ENCODE results near the gene WDPCP. TPM values are rescaled to one million over a fixed set of nuclear protein-coding genes. Genes with fewer than 3 reads are reported as not detected.

WDPCP gene
- 22.8 and 31.4 TPM in 2 replicates for total RNA-seq
- total RNA-seq (2013) = 13.3 TPM
- polyA plus RNA-seq = 5.6 and 7.0 TPM in 2 replicates
- polyA minus RNA-seq = 17.7 and 20.7 TPM in 2 replicates

- Histone ChIP-seq H3K27ac (ENCODE audit: low read length in 2 of 2) (peak within 1 kb of the TSS; percentile 93 to 94), H4K20me1 (ENCODE audit: control insufficient read depth, insufficient read depth, low read length, poor library complexity, severe bottlenecking) (peaks cover 3% of the 10 kb centered on the region), H3K27me3 (replicated peaks in 1 of 4; ENCODE audit: control extremely low read depth in 1 of 4, control insufficient read depth in 3 of 4, insufficient read depth in 4 of 4, low read length in 3 of 4) (no peaks in the 10 kb centered on the region), H3K36me3 (replicated peaks in 1 of 2; ENCODE audit: control extremely low read depth in 1 of 2, control insufficient read depth in 1 of 2, extremely low read depth in 1 of 2, insufficient read depth in 2 of 2, low read length in 1 of 2) (peaks cover 0 to 3% of the 10 kb centered on the region in 2 experiments), H3K9me3 (ENCODE audit: control extremely low read depth in 1 of 3, control insufficient read depth in 2 of 3, insufficient read depth in 1 of 3, low read length in 2 of 3) (no peaks in the 10 kb centered on the region), H3K9ac (ENCODE audit: low read length) (peak within 1 kb of the TSS; percentile 96), H3K4me1 (ENCODE audit: control insufficient read depth in 2 of 2, insufficient read depth in 2 of 2, low read length in 2 of 2) (peaks cover 14 to 19% of the 10 kb centered on the region in 2 donors), H3K4me3 (ENCODE audit: control extremely low read depth in 1 of 5, extremely low read depth in 1 of 5, insufficient read depth in 1 of 5, low read depth in 2 of 5, low read length in 4 of 5) (peak within 1 kb of the TSS; percentile 93 to 98 (median 94)), H2AFZ (ENCODE audit: insufficient read depth, low read depth, low read length, poor library complexity, severe bottlenecking) (peak within 1 kb of the TSS; percentile 98), H3K79me2 (ENCODE audit: control insufficient read depth, insufficient read depth, low read length) (peaks cover 62% of the 10 kb centered on the region), H3K4me2 (replicated peaks; ENCODE audit: low read depth, low read length, poor library complexity, severe bottlenecking) (peak within 1 kb of the TSS; percentile 92)
- ChIA-PET CTCF (interaction anchor here (0.9 to 1.3 kb wide), 3 partner anchors 11 to 269 kb away, joined by 3 to 6 read pairs (median 4); partner anchors contain the start of gene UGP2), POLR2A (interaction anchor here (0.6 to 2.2 kb wide), 3 partner anchors 252 to 1541 kb away, joined by 3 to 14 read pairs (median 6); partner anchors contain the start of genes EHBP1, RAB1A and UGP2)
- Mint-ChIP-seq H3K4me3 (peak within 1 kb of the TSS; percentile 91), H3K9me3 (ENCODE audit: insufficient read depth) (no peaks in the 10 kb centered on the region), H3K27ac (peak within 1 kb of the TSS; percentile 93), H3K27me3 (no peaks in the 10 kb centered on the region), H3K4me1 (peaks cover 37% of the 10 kb centered on the region)
- TF ChIP-seq, protein P1, sequence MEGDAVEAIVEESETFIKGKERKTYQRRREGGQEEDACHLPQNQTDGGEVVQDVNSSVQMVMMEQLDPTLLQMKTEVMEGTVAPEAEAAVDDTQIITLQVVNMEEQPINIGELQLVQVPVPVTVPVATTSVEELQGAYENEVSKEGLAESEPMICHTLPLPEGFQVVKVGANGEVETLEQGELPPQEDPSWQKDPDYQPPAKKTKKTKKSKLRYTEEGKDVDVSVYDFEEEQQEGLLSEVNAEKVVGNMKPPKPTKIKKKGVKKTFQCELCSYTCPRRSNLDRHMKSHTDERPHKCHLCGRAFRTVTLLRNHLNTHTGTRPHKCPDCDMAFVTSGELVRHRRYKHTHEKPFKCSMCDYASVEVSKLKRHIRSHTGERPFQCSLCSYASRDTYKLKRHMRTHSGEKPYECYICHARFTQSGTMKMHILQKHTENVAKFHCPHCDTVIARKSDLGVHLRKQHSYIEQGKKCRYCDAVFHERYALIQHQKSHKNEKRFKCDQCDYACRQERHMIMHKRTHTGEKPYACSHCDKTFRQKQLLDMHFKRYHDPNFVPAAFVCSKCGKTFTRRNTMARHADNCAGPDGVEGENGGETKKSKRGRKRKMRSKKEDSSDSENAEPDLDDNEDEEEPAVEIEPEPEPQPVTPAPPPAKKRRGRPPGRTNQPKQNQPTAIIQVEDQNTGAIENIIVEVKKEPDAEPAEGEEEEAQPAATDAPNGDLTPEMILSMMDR (IDR thresholded peaks at IDR 0.05) = no peak
- TF ChIP-seq EZH2 (IDR thresholded peaks at IDR 0.05; ENCODE audit: borderline replicate concordance, insufficient read depth, low read depth, low read length, poor library complexity, severe bottlenecking) = no peak
- intact Hi-C loops (cut with micrococcal nuclease) = loop anchor here (1.0 to 10.0 kb wide), 8 partner anchors 253 to 1896 kb away; partner anchors contain the start of genes AFTPH, COMMD1, EHBP1 and SPRED2
- DNase-seq (peak; percentile 98), ATAC-seq (ENCODE audit: low read depth) (peak; percentile 84)
- under 1% methylated on average over 38 of the region's 44 CpGs for WGBS (ENCODE audit: insufficient coverage)
Measured at GRCh38 chr2:63588385-63589147, at the start of gene WDPCP, which contains the start of gene MDH1. WDPCP (minus strand) TSS chr2:63588477; CDS start chr2:63588271, 206 bp downstream. MDH1 (plus strand) TSS chr2:63588963; CDS start chr2:63589044, 81 bp downstream.

- no CpG with 5 or more reads among the region's 2 CpGs for WGBS (ENCODE audit: insufficient coverage)
- Histone ChIP-seq H3K9me3 (ENCODE audit: control extremely low read depth in 1 of 3, control insufficient read depth in 2 of 3, insufficient read depth in 1 of 3, low read length in 2 of 3) (peaks cover 0 to 10% (median 8%) of the 10 kb centered on the region in 3 donors), H3K79me2 (ENCODE audit: control insufficient read depth, insufficient read depth, low read length) (no peaks in the 10 kb centered on the region), H3K27ac (ENCODE audit: low read length in 2 of 2) (no peak overlapping the region), H3K4me1 (ENCODE audit: control insufficient read depth in 2 of 2, insufficient read depth in 2 of 2, low read length in 2 of 2) (no peaks in the 10 kb centered on the region), H3K27me3 (replicated peaks in 1 of 4; ENCODE audit: control extremely low read depth in 1 of 4, control insufficient read depth in 3 of 4, insufficient read depth in 4 of 4, low read length in 3 of 4) (no peaks in the 10 kb centered on the region), H3K4me3 (ENCODE audit: control extremely low read depth in 1 of 5, extremely low read depth in 1 of 5, insufficient read depth in 1 of 5, low read depth in 2 of 5, low read length in 4 of 5) (no peak overlapping the region), H3K36me3 (replicated peaks in 1 of 2; ENCODE audit: control extremely low read depth in 1 of 2, control insufficient read depth in 1 of 2, extremely low read depth in 1 of 2, insufficient read depth in 2 of 2, low read length in 1 of 2) (no peaks in the 10 kb centered on the region), H2AFZ (ENCODE audit: insufficient read depth, low read depth, low read length, poor library complexity, severe bottlenecking) (no peak overlapping the region), H3K9ac (ENCODE audit: low read length) (no peak overlapping the region), H4K20me1 (ENCODE audit: control insufficient read depth, insufficient read depth, low read length, poor library complexity, severe bottlenecking) (no peaks in the 10 kb centered on the region), H3K4me2 (replicated peaks; ENCODE audit: low read depth, low read length, poor library complexity, severe bottlenecking) (no peak overlapping the region)
- H3K27me3 Mint-ChIP-seq = peaks cover 9% of the 10 kb centered on the region
- intact Hi-C loops (cut with micrococcal nuclease) = no loop called here
- TF ChIP-seq, protein P1 (IDR thresholded peaks at IDR 0.05) = no peak
- TF ChIP-seq EZH2 (IDR thresholded peaks at IDR 0.05; ENCODE audit: borderline replicate concordance, insufficient read depth, low read depth, low read length, poor library complexity, severe bottlenecking) = no peak
- ChIA-PET CTCF (no interaction called here), POLR2A (no interaction called here)
- no peaks in the 10 kb centered on the region for H3K4me1 Mint-ChIP-seq
- no peak for DNase-seq
- no peak overlapping the region for H3K27ac Mint-ChIP-seq
- peaks cover 20% of the 10 kb centered on the region for H3K9me3 Mint-ChIP-seq (ENCODE audit: insufficient read depth)
- no peak overlapping the region for H3K4me3 Mint-ChIP-seq
- no peak for ATAC-seq (ENCODE audit: low read depth)
Measured at GRCh38 chr2:63632382-63632781, 44.1 kb upstream of the WDPCP start.

Measured in B cell (primary cell).